ENCODE measurements around the gene ZMYND8. TPM values are rescaled to one million over a fixed set of nuclear protein-coding genes. Genes with fewer than 3 reads are reported as not detected.
"Not testable (repeated sequence)": the region's sequence is repeated elsewhere in the genome, so short reads cannot be mapped to it uniquely, and the experiment has no call there.

The ZMYND8 gene
- total RNA-seq, 2 donors from 2014 or later, result 18.9 to 19.1 TPM

DNA sequence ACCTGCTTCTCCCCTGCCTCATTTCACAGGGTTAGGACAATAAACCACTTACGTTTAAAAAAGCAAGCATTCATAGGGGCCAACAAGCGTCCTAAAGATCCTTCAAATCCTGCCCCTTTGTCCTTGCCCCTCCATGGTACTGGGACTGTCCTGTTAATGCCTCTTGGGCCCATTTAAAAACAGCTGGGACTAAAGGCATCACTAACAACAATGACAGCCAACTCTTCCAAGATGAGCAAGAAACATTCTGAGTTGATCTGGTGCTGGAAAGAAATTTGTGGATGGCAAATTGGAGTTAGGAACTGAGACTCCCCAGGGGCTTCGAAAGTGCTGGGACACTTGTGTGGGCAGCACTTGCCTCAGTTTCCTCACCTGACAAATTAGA, 93.4 kb downstream of the ZMYND8 start:
- DNase-seq (no peak), ATAC-seq (no peak)
- Histone ChIP-seq H3K27ac (no peak overlapping the region), H3K4me1 (no peaks in the 10 kb centered on the region), H3K27me3 (no peaks in the 10 kb centered on the region), H3K9me3 (no peaks in the 10 kb centered on the region), H3K36me3 (replicated peaks in 1 of 2; ENCODE audit: insufficient read depth in 1 of 2, low read depth in 2 of 2) (peaks cover 0 to 2% of the 10 kb centered on the region in 2 donors), H3K4me3 (no peak overlapping the region)
- intact Hi-C loops (cut with DNase I), result no loop called here
- no peak for TF ChIP-seq POLR2A (IDR thresholded peaks at IDR 0.05)
- TF ChIP-seq, protein P1, sequence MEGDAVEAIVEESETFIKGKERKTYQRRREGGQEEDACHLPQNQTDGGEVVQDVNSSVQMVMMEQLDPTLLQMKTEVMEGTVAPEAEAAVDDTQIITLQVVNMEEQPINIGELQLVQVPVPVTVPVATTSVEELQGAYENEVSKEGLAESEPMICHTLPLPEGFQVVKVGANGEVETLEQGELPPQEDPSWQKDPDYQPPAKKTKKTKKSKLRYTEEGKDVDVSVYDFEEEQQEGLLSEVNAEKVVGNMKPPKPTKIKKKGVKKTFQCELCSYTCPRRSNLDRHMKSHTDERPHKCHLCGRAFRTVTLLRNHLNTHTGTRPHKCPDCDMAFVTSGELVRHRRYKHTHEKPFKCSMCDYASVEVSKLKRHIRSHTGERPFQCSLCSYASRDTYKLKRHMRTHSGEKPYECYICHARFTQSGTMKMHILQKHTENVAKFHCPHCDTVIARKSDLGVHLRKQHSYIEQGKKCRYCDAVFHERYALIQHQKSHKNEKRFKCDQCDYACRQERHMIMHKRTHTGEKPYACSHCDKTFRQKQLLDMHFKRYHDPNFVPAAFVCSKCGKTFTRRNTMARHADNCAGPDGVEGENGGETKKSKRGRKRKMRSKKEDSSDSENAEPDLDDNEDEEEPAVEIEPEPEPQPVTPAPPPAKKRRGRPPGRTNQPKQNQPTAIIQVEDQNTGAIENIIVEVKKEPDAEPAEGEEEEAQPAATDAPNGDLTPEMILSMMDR (IDR thresholded peaks at IDR 0.05), result no peak
- WGBS, 2 donors, result 80 to 86% methylated on average over 3 of the region's 3 CpGs

DNA sequence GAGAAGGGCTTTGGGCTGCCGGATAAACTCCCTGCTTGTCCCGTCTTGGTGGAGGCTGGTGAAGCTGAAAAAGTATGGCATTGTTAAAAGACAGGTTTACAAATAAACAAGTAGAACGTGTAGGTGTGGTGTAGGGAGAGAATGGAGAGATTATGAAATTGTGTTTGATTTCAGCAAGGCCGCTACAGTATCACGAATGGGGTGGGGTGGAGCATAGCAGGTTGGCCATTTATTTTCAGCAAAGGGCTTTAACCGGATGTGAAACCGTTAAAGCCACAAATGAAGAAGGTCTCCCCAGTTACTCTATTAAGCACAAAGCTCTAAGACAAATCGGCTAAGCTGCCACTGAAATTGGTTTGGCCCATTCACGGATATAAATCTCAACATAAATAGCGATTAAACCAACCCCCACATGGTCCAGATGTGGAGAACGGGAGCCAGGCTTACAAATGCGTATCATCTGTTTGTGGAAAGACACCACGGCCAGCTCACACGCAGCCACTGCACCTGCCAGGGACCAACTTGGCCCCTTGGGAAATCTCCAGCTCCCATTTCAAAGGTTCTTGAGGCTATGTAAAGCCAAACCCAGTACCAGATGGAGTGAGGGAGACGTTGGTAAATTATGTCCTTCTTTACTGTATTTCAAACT, 94.0 kb downstream of the ZMYND8 start:
- intact Hi-C loops (cut with DNase I), result no loop called here
- TF ChIP-seq, protein P1 (IDR thresholded peaks at IDR 0.05), result no peak
- no peak for TF ChIP-seq POLR2A (IDR thresholded peaks at IDR 0.05)
- 86 to 87% methylated on average over 15 of the region's 15 CpGs for WGBS, 2 donors
- ATAC-seq (no peak), DNase-seq (no peak)
- no peaks in the 10 kb centered on the region for H3K4me1 ChIP-seq
- no peaks in the 10 kb centered on the region for H3K9me3 ChIP-seq
- no peak overlapping the region for H3K4me3 ChIP-seq
- H3K36me3 ChIP-seq (replicated peaks in 1 of 2; ENCODE audit: insufficient read depth in 1 of 2, low read depth in 2 of 2), result peaks cover 0 to 2% of the 10 kb centered on the region in 2 donors
- no peak overlapping the region for H3K27ac ChIP-seq
- H3K27me3 ChIP-seq, result no peaks in the 10 kb centered on the region

DNA sequence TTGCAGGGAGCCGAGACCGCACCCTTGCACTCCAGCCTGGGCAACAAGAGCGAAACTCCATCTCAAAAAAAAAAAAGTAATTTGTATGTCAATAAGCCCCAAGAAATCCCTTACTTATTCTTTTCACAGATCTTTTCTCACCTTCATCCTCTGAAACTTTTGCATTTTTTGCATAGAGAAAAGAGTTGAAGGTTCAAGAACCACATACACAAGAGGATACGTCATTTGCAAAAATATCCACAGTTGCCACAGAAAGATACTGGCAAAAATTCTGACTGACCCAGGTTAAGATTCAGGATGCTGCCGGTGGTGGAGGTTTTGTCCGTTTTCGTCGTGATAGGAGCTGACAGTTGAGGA, 94.5 kb downstream of the ZMYND8 start:
- intact Hi-C loops (cut with DNase I), result no loop called here
- WGBS, 2 donors, result 92 to 96% methylated on average over 8 of the region's 8 CpGs
- Histone ChIP-seq H3K4me1 (no peaks in the 10 kb centered on the region), H3K9me3 (no peaks in the 10 kb centered on the region), H3K27me3 (no peaks in the 10 kb centered on the region), H3K27ac (no peak overlapping the region), H3K36me3 (replicated peaks in 1 of 2; ENCODE audit: insufficient read depth in 1 of 2, low read depth in 2 of 2) (peaks cover 0 to 2% of the 10 kb centered on the region in 2 donors), H3K4me3 (no peak overlapping the region)
- ATAC-seq (no peak), DNase-seq (no peak)
- TF ChIP-seq, protein P1 (IDR thresholded peaks at IDR 0.05), result no peak

DNA sequence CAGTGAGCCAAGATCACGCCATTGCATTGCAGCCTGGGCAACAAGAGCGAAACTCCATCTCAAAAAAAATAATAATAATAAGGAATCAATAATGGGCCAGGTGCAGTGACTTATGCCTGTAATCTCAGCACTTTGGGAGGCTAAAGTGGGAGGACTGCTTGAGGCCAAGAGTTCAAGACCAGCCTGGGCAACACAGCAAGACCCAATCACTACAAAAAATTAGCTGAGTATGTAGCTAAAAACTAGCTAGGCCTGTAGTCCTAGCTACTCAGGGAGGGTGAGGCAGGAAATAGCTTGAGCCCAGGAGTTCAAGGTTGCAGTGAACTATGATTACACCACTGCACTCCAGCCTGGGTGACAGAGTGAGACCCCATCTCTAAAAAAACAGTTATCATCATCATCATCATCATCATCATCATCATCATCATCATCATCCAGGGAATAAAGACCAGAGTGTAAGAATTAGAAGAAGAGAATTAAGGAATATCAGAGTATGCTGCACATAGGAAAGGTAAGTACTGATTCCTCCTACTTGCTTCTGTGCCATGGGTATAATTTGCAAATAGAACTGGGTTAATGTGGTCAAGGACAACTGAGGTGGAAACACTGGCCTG, 95.2 kb downstream of the ZMYND8 start:
- H3K4me1 ChIP-seq; H3K27ac ChIP-seq; H3K4me3 ChIP-seq; intact Hi-C loops (cut with DNase I); DNase-seq; H3K36me3 ChIP-seq (replicated peaks in 1 of 2; ENCODE audit: insufficient read depth in 1 of 2, low read depth in 2 of 2); ATAC-seq; H3K27me3 ChIP-seq; H3K9me3 ChIP-seq: not testable (repeated sequence)
- WGBS, 2 donors, result 96 to 100% methylated on average over 2 of the region's 2 CpGs

DNA sequence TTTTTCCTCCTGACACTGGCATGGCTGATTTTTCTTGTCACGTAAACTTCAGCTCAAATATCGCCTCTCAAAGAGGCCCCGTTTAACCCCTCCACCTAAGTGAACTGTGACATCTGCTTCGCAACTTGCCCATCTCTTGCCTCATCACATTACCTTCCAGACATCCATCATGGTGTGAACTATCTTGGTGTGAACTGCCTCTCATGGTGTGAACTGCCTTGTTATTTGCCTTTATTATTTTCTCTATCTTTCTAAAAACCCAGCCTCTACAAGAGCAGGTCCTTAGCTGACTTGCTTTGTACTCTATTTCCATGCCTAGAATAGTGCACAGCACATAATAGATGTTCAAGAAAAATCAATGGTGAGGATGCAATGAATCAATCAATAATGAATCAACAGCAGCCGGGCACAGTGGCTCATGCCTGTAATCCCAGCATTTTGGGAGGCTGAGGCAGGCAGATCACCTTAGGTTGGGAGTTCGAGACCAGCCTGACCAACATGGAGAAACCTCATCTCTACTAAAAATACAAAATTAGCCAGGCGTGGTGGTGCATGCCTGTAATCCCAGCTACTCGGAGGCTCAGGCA, 95.9 kb downstream of the ZMYND8 start:
- WGBS, 2 donors, result 91 to 97% methylated on average over 8 of the region's 8 CpGs
- ATAC-seq; intact Hi-C loops (cut with DNase I); H3K4me1 ChIP-seq; H3K27me3 ChIP-seq; H3K36me3 ChIP-seq (replicated peaks in 1 of 2; ENCODE audit: insufficient read depth in 1 of 2, low read depth in 2 of 2); H3K9me3 ChIP-seq; H3K27ac ChIP-seq; H3K4me3 ChIP-seq; DNase-seq: not testable (repeated sequence)
